PC-3 (cell line): ENCODE results near the gene NCOA1. TPM values are rescaled to one million over a fixed set of nuclear protein-coding genes. Genes with fewer than 3 reads are reported as not detected.

Experiments
- ATAC-seq: fragments of 200-7000 bp; cut with Tn5 transposase; 2 replicates; pipeline ENCODE4 v1.9.1; 2020; ENCODE audit warnings: mild to moderate bottlenecking, moderate library complexity
- BruUV-seq: library from RNA; stranded (reverse); fragments of 400-500 nt; replicated peaks from 2 replicates; lab custom pipeline; 2021; lab: Mats Ljungman, UMichigan
- CTCF ChIA-PET: fragments of 300-600 bp; sonication (Branson Sonifier 250); formaldehyde crosslinking; loops from one replicate; lab custom pipeline; 2022; ENCODE audit warnings: antibody characterized with exemption; lab: Charles Lee
- POLR2A ChIA-PET: fragments of 300-600 bp; sonication (Branson Sonifier 250); formaldehyde crosslinking; loops from one replicate; lab custom pipeline; 2022; ENCODE audit warnings: antibody characterized with exemption; ENCODE audit not compliant: unreplicated experiment; lab: Charles Lee
- DNase-seq: peaks from one replicate; pipeline ENCODE4 v3.0.0-alpha.2; 2015
- H2AFZ ChIP-seq: fragments of 300-600 bp; sonication (generic); 2 replicates; pipeline ENCODE4 v1.6.0; 2016; ENCODE audit warnings: antibody characterized with exemption, low read length
- H3F3A ChIP-seq: fragments of 300-600 bp; sonication (generic); one replicate; pipeline ENCODE4 v1.6.0; 2017; ENCODE audit warnings: antibody characterized with exemption, low read length, control low read depth, mild to moderate bottlenecking; ENCODE audit not compliant: unreplicated experiment
- H3K27ac ChIP-seq: fragments of 300-600 bp; sonication (generic); 2 replicates; pipeline ENCODE4 v1.5.1; 2016; ENCODE audit warnings: mild to moderate bottlenecking, low read length
- H3K27me3 ChIP-seq: fragments of 300-600 bp; sonication (generic); 2 replicates; pipeline ENCODE4 v1.6.1; 2016; ENCODE audit warnings: low read length, mixed read lengths
- H3K36me3 ChIP-seq: fragments of 300-600 bp; sonication (generic); 2 replicates; pipeline ENCODE4 v1.6.1; 2016; ENCODE audit warnings: low read depth, mixed run types, low read length, mixed read lengths
- H3K4me1 ChIP-seq: fragments of 300-600 bp; sonication (generic); 2 replicates; pipeline ENCODE4 v1.5.1; 2016; ENCODE audit warnings: low read length; ENCODE audit not compliant: insufficient read depth
- H3K4me2 ChIP-seq: fragments of 300-600 bp; sonication (generic); 2 replicates; pipeline ENCODE4 v1.6.0; 2016; ENCODE audit warnings: low read length
- H3K4me3 ChIP-seq: fragments of 300-600 bp; sonication (generic); 2 replicates; pipeline ENCODE4 v1.5.1; 2016; ENCODE audit warnings: mild to moderate bottlenecking, low read length, mixed read lengths
- H3K79me2 ChIP-seq: fragments of 300-600 bp; sonication (generic); 2 replicates; pipeline ENCODE4 v1.6.1; 2017; ENCODE audit warnings: low read length, mixed read lengths
- H3K9ac ChIP-seq: fragments of 300-600 bp; sonication (generic); 2 replicates; pipeline ENCODE4 v1.6.0; 2016; ENCODE audit warnings: mild to moderate bottlenecking, low read length
- H3K9me2 ChIP-seq: fragments of 300-600 bp; sonication (generic); replicated peaks from 2 replicates; pipeline ENCODE4 v1.6.1; 2016; ENCODE audit warnings: mixed run types, low read length, mixed read lengths
- H3K9me3 ChIP-seq: fragments of 300-600 bp; sonication (generic); 2 replicates; pipeline ENCODE4 v1.6.1; 2016; ENCODE audit warnings: low read length, mixed read lengths
- H4K20me1 ChIP-seq: fragments of 300-600 bp; sonication (generic); 2 replicates; pipeline ENCODE4 v1.6.1; 2016; ENCODE audit warnings: low read length, mixed read lengths
- EZH2 ChIP-seq: fragments of 300-600 bp; sonication (generic); IDR thresholded peaks from one replicate; pipeline ENCODE4 v1.6.1; 2017; ENCODE audit warnings: antibody characterized with exemption, mild to moderate bottlenecking, low read length; ENCODE audit not compliant: unreplicated experiment
- EZH2phosphoT487 ChIP-seq: fragments of 300-600 bp; sonication (generic); IDR thresholded peaks from 2 replicates; pipeline ENCODE4 v1.6.1; 2018; ENCODE audit warnings: mild to moderate bottlenecking, antibody characterized with exemption, low read length, borderline replicate concordance
- intact Hi-C: fragments of 100-400 bp; cut with micrococcal nuclease; formaldehyde crosslinking; loops from 2 replicates; pipeline ENCODE4 v1.9.0; 2023
- total RNA-seq: library from RNA; depleted of rRNA; stranded (reverse); fragments of >200 nt; gene quantifications from 2 replicates; pipeline ENCODE4 v1.2.3, GENCODE V29; 2014
- TF ChIP-seq, protein P1 (sequence below): fragments of 300-600 bp; sonication (generic); conservative IDR thresholded peaks from 2 replicates; pipeline ENCODE4 v1.5.1; 2017; ENCODE audit warnings: antibody characterized with exemption, low read depth, mild to moderate bottlenecking, low read length

NCOA1 gene
- total RNA-seq, 1 experiment from 2014 or later = 7.5 TPM

DNA sequence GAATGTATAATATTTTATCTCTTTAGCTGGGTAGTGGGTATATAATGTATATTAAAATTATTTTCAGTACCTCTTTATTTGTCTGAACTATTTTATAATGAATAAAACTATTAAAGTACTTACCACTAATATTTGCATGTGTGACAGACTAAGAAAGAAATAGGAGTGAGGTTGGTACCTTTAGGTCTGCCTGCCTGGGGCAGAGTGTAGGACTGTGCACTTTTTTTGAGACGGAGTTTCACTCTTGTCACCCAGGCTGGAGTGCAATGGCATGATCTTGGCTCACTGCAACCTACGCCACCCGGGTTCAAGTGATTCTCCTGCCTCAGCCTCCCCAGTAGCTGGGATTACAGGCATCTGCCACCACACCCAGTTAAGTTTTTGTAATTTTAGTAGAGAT lies 18.8 kb downstream of the NCOA1 start:
- Histone ChIP-seq H3K4me3 (no peak overlapping the region), H4K20me1 (no peaks in the 10 kb centered on the region), H3K9me3 (no peaks in the 10 kb centered on the region), H2AFZ (no peak overlapping the region), H3K27ac (no peak overlapping the region), H3K27me3 (no peaks in the 10 kb centered on the region), H3K4me1 (no peaks in the 10 kb centered on the region), H3K79me2 (0 out of 2 replicates have a peak, but pooled peaks cover 7% of the 10 kb centered on the region), H3F3A (no peaks in the 10 kb centered on the region), H3K36me3 (no peaks in the 10 kb centered on the region), H3K4me2 (no peak overlapping the region), H3K9ac (no peak overlapping the region), H3K9me2 (no peaks in the 10 kb centered on the region)
- ChIA-PET POLR2A (no interaction called here), CTCF (no interaction called here)
- ATAC-seq = no peak
- intact Hi-C loops = no loop called here
- DNase-seq = no peak
- TF ChIP-seq EZH2 = no peak
- TF ChIP-seq, protein P1, sequence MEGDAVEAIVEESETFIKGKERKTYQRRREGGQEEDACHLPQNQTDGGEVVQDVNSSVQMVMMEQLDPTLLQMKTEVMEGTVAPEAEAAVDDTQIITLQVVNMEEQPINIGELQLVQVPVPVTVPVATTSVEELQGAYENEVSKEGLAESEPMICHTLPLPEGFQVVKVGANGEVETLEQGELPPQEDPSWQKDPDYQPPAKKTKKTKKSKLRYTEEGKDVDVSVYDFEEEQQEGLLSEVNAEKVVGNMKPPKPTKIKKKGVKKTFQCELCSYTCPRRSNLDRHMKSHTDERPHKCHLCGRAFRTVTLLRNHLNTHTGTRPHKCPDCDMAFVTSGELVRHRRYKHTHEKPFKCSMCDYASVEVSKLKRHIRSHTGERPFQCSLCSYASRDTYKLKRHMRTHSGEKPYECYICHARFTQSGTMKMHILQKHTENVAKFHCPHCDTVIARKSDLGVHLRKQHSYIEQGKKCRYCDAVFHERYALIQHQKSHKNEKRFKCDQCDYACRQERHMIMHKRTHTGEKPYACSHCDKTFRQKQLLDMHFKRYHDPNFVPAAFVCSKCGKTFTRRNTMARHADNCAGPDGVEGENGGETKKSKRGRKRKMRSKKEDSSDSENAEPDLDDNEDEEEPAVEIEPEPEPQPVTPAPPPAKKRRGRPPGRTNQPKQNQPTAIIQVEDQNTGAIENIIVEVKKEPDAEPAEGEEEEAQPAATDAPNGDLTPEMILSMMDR = no peak
- TF ChIP-seq EZH2phosphoT487 = no peak
- BruUV-seq = no TSS peak

DNA sequence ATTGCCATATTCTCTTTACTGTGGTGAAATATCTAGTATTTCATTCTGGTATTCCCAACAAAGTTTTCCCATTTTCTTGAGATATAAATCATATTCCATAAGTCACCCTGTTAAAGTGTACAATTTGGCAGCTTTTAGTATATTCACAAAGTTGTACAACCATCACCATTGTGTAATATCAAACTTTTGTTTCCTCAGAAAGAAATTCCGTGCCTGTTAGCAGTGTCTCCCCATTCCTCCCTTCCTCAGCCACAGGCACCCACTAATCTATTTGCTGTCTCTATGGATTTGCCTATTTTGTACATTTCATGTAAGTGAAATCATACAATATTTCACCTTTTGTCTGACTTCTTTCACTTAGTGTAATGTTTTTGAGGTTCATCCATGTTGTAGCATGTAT lies 19.7 kb downstream of the NCOA1 start:
- intact Hi-C loops = no loop called here
- H3K9me2 ChIP-seq = no peaks in the 10 kb centered on the region
- DNase-seq = no peak
- H3K79me2 ChIP-seq = 0 out of 2 replicates have a peak, but pooled peaks cover 7% of the 10 kb centered on the region
- H3K9me3 ChIP-seq = no peaks in the 10 kb centered on the region
- ChIA-PET POLR2A (no interaction called here), CTCF (no interaction called here)
- peaks cover 8% of the 10 kb centered on the region for H3K4me1 ChIP-seq
- H3K9ac ChIP-seq = no peak overlapping the region
- H3F3A ChIP-seq = no peaks in the 10 kb centered on the region
- H4K20me1 ChIP-seq = no peaks in the 10 kb centered on the region
- no peaks in the 10 kb centered on the region for H3K27me3 ChIP-seq
- no peak overlapping the region for H3K27ac ChIP-seq
- no peaks in the 10 kb centered on the region for H3K36me3 ChIP-seq
- ATAC-seq = no peak
- no peak overlapping the region for H3K4me3 ChIP-seq
- H3K4me2 ChIP-seq = no peak overlapping the region
- TF ChIP-seq, protein P1 = no peak
- no peak for TF ChIP-seq EZH2
- no peak for TF ChIP-seq EZH2phosphoT487
- H2AFZ ChIP-seq = no peak overlapping the region
- no TSS peak for BruUV-seq

DNA sequence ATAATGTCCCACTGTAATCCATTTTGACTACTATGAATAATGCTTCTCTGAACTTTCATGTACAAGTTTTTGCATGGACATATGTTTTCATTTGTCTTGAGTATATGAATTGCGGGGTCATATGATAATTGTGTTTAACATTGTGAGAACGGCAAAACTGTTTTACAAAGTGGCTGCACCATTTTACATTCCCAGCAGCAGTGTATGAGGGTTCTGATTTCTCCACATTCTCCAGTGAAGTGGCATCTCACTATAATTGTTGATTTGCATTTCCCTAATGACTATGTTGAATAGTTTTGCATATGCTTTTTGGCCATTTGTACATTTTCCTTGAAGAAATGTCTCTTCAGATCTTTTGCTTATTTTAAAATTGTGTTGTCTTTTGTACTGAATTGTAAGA lies 20.1 kb downstream of the NCOA1 start:
- no TSS peak for BruUV-seq
- DNase-seq (no peak), ATAC-seq (no peak)
- H4K20me1 ChIP-seq = no peaks in the 10 kb centered on the region
- no peaks in the 10 kb centered on the region for H3K27me3 ChIP-seq
- H3K9ac ChIP-seq = no peak overlapping the region
- H3K9me2 ChIP-seq = no peaks in the 10 kb centered on the region
- ChIA-PET POLR2A (no interaction called here), CTCF (no interaction called here)
- no peaks in the 10 kb centered on the region for H3K9me3 ChIP-seq
- intact Hi-C loops = no loop called here
- no peak overlapping the region for H2AFZ ChIP-seq
- peaks cover 10% of the 10 kb centered on the region for H3K4me1 ChIP-seq
- H3K36me3 ChIP-seq = no peaks in the 10 kb centered on the region
- H3K4me3 ChIP-seq = no peak overlapping the region
- no peak overlapping the region for H3K27ac ChIP-seq
- H3K4me2 ChIP-seq = no peak overlapping the region
- 0 out of 2 replicates have a peak, but pooled peaks cover 7% of the 10 kb centered on the region for H3K79me2 ChIP-seq
- TF ChIP-seq EZH2phosphoT487 (no peak), EZH2 (no peak)
- TF ChIP-seq, protein P1 = no peak
- no peaks in the 10 kb centered on the region for H3F3A ChIP-seq
